Medulla oblongata (tissue), 1 donor: ENCODE results near the gene DGKD.
"Not testable (repeated sequence)": the region's sequence is repeated elsewhere in the genome, so short reads cannot be mapped to it uniquely, and the experiment has no call there.

ENCODE experiments used
- DNase-seq: peaks from one replicate; pipeline ENCODE4 v3.0.0-alpha.2; 2015; ENCODE audit errors: extremely low spot score

The DGKD gene

DNA sequence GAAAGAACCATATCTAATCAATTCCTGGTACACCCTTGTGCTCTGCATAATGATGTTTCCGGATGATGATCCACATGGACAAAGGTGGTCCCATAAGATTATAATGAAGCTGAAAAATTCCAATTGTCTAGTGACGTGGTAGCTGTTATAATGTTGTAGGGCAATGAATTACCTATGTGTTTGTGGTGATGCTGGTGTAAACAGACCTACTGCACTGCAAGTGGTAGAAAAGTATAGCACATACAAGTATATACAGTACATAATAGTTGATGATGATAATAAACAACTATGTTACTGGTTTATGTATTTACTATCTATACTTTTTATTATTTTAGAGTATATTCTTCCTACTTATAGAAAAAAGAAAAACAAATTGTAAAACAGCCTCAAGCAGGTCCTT, 8.4 kb downstream of the DGKD start:
- no peak for DNase-seq

DNA sequence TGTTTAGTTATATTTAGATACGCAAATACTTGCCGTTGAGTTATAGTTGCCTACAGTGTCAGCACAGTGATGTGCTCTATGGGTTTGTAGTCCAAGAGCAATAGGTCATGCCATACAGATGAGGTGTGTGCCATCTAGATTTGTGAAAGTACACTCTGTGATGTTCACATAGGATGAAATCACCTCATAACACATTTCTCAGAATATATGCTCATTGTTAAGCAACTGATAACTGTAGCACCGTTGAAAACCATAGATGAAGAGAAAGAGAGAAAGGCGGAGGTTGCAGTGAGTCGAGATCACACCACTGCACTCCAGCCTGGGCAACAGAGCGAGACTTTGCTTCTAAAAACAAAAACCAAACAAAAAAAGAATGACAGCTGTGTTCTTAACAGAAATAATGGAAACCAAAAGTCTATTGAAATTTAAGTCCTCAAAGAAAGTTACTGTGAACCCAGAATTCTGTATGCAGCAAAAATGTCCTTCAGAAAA, 9.5 kb downstream of the DGKD start:
- no peak for DNase-seq

DNA sequence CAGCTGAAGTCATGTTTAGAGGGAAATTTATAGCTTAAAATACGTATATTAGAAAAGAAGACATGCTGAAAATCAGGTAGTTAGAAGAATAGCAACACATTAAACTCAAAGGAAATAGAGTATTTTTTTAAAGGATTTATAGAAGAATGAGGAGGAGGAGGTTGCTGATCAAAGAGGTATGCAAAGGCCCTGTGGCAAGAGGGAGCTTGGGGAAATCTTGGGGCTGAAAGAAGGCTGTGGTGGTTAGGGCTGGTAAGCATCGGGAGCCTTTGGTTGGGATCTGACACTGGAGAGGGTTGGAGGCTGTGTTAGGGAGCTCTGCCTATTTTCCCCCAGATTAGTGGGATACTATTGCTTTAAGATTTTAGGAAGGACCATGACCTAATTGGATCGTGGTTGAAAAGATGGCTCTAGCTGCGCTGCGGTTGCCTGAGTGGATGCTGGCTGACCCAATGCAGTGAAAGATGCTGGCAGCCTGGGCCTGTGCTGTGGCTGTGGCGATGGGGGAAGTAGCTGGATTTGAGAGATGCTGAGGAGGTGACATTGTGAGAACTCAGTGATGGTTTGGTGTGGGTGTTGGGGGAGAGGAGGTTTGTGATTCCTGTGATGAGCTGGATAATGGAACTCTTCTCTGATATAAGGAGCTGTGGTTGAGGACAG, 11.7 kb downstream of the DGKD start:
- DNase-seq: no peak

DNA sequence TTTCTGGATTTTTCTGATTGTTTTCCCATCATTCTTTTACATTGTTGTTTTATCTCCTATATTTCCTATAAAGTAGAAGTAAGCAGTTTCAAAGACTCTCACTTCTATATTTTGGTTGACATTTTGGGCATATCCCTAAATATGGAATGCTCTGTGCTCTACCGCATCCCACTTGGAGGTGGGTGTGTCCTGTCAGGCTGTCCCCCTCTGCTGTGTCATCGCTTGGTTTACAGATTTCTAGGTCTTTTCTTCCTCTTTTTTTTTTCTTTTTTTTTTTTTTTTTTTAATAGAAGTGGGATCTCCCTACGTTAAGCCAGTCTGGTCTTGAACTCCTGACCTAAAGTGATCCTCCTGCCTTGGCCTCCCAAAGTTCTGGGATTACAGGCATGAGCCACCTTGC, 13.3 kb downstream of the DGKD start:
- no peak for DNase-seq

DNA sequence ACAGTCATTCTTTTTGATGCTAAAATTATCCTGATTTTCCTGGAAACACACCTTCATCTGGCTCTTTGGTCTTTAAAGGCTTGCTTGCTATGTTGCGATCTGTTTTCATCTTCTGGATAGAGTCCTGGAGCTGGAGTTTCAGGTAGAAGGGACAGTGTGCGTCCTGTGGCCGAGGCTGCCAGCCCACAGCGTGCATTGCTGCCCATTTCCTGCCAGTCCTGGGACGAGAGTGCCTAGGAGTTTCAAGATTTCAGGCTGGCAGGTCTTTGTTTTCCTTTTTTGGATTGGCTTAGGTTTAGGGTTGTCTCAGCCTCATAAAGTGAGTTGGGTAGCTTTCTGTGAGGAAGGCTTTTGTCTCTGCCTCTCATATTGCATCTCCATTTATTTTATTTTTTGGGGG, 14.5 kb downstream of the DGKD start:
- DNase-seq: no peak

DNA sequence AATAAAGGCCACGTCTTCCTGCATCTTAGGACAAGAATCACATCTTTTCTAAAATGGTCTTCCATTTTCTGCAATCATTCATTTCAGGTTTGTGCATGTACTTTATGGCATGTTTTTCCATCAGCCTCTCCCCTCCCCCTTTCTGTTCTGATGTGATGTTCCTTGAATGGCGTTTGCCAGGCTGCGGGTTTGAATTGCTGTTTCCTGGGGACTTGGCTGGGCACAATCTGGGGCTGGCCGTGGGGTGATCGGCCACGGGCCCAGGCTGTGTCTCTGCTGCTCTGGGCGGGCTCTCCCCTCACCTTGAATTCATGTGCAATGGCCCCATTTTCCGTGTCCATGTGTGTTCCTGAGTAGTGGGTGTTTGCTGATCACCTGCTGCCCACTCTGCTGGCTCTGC, 15.2 kb downstream of the DGKD start:
- peak; percentile 53 for DNase-seq

DNA sequence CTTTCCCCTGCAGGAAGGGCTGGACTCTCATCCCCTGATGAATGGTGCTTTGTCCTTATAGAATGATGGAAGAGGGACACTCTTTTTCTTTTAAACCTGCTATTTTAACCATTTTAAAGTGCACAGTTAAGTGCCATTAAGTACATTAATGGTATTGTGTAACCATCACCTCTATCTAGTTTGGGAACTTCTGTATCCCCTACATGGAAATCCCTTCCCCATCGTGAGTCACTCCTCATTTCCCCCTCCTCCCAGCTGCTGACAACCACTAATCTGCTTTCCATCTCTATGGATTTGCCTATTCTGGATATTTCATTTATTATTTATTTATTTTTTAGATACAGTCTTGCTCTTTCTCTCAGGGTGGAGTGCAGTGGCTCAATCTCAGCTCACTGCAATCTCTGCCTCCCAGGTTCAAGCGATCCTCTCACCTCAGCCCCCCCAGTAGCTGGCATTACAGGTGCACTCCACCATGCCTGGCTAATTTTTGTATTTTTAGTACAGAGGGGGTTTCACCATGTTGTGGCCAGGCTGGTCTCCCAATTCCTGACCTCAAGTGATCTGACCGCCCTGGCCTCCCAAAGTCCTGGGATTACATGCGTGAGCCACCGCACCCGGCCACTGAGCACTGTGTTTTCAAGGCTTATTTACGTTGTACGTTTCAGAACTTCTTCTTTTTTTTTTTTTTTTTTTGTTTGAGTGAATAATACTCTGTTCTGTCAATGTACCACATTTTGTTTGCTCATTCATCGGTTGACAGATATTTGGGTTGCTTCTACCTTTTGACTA, 15.8 kb downstream of the DGKD start:
- no peak for DNase-seq

DNA sequence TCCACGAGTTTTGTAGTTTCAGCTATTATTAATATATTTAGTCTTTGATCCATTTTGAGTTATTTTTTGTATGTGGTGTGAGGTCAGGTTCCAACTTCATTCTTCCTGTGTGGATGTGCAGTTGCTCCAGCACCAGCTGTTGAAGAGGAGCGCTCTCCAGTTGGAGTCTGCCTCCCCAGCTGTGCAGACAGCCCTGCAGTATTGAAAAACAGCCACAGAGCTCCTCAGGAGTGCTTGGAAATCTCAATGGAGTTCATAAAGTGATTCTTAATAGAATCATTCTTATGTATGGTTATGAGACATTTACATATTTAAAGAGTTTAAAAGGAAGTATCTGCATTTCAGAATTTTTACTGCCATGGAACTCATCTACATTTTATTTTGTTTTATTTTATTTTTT, 17.3 kb downstream of the DGKD start:
- no peak for DNase-seq

DNA sequence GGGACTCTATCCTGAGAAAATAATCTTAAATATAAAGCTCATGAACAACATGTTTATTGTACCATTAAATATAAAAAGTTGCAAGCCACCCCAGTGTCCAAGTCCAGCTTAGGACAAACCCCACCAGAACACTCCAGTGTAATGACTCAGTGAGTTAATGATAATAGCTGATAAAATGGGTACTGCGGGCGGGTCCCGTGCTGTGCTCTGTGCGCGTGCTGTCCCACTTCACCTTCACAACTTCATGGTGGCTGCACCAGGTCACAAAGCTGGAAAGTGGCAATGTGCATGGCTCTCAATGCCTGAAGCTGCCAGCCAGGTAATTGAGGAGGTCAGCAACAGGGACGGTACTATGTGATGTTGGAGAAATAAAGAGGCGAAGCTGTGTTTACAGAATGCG, 18.6 kb downstream of the DGKD start:
- DNase-seq: no peak

DNA sequence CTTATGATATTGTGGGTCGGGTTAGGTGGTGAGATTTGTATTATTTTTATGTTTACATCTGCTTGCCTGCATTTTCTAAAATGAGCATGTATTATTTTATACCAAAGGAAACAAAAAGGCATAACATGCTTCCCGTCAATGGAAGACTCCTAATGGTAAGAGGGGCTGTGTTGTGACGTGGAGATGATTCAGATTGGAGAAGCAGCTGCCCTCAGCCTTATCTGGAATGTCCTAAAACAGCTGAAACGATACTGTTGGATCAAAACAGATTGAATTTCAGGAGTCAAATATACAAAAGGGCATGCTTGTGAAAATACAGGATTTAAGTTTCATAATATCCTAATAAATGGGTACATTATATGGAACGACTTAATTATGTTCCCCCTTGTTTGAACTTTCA, 19.0 kb downstream of the DGKD start:
- DNase-seq: no peak

DNA sequence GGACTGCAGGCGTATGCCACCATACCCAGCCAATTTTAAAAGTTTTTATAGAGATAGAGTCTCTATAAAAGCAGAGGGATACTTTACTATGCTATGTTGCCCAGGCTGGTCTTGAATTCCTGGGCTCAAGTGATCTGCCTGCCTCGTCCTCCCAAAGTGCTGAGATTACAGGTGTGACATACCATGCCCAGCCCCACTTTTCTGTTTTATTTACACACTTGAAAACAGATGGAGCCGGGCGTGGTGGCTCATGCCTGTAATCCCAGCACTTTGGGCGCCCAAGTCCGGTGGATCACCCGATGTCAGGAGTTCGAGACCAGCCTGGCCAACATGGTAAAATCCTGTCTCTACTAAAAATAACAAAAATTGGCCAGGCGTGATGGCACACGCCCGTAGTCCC, 20.5 kb downstream of the DGKD start:
- not testable (repeated sequence) for DNase-seq

DNA sequence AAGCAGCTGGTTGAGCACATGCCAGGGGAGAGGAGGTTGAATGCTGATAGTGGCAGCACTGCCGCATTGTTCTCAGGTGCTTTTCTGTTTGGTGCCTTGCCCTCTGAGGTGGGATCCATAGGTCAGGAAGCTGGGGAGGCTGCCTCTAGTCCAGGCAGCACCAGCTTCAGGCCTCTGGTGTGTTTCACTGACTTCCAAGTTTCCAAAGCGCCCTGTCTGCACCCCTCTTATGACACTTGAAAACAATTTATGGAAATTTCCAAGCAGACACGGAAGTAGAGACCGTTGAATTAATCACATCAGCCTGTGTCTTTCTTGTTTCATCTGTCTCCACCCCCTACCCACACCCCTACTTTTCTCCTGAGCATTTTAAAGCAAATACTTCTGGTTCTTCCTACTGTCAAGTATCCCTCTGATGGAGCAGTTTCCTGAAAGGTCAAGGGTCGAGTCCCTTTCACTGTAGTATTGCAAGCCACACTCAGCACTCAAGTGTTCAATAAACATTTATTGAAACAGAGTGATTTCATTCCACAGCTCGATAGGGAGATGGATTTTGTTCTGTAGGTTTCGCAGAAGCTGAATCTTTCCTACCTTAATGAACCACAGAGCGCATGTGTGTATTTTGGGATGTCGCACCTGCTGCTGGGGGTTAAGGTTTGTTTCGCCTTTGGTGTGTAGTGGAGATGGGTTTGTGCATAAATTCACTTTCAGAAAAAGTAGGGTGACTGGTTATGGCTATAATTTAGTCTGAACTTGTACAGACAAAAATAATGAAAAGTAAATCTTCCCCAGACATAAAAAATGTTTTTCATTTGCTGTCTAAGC, 21.4 kb downstream of the DGKD start:
- DNase-seq: no peak

DNA sequence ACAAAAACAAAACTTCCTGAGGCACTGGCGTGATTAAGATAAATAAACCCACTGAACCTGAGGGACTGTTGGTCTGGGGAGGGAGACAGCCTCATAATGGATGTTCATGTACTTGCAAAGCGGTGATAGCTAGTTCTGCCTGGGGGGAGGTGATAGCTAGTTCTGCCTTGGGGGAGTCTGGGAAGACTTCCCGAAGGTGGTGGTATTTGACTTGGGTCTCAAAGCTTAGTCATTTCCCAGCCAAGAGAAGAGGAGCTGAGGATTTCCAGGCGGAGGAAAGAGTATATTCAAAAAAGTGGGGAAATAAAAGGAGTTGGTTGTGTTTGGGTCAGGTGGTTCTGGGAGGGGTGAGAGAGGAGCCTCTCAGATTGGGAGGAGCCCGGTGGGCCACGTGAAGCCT, 24.7 kb downstream of the DGKD start:
- DNase-seq: no peak

DNA sequence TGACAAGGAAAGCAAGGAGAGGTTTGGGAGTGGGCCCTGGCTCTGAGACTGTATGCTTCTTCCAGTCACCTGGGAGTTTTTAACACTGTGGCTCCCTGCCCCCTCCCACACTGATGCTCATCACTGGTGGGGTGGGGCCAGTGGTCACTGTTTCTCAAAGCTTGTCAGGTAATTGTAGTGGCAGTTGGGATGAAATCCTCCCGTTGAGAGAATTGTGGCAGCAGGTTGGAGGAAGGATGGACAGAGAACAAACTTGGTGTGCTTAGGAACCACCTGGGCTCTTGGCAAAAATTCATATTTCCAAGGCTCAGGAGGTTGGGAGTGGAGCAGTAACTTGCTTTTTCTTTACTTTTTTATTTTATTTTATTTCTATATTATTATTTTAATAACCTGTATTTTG, 25.1 kb downstream of the DGKD start:
- DNase-seq: no peak

DNA sequence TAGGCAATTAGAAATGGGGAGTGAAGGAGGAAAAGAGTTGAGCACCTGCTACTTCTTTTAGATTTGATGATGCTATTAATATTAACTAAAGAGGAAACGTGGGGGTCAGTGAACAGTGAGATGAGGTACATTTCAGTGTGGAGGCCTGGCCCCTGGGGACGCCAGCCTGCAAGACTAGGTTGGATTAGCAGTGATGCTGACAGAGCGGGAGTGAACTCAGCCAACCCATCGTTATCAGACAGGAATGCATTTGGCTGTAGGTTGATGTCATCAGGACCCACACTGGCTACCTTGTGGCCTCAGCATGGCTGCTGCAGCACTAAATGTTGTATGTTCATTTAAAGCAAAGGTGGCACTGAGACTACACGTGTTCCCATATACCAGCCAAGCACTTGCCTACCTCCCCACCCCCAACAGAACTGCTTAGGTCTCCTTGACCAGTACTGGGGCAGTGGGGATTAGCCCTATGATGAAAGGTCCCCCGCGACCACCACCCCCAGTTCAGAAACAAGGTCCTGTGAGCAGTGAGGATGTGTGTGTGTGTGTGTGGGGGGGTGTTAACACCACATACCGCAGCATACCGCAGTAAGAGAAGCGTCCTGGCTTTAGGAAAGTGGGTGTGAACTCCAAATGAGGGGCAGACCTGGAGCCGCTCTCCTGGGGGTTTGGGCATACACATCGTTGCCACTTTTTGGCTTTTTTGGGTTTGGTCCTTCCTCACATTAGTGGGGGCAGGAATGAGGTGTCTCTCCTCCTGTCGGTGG, 26.0 kb downstream of the DGKD start:
- no peak for DNase-seq

DNA sequence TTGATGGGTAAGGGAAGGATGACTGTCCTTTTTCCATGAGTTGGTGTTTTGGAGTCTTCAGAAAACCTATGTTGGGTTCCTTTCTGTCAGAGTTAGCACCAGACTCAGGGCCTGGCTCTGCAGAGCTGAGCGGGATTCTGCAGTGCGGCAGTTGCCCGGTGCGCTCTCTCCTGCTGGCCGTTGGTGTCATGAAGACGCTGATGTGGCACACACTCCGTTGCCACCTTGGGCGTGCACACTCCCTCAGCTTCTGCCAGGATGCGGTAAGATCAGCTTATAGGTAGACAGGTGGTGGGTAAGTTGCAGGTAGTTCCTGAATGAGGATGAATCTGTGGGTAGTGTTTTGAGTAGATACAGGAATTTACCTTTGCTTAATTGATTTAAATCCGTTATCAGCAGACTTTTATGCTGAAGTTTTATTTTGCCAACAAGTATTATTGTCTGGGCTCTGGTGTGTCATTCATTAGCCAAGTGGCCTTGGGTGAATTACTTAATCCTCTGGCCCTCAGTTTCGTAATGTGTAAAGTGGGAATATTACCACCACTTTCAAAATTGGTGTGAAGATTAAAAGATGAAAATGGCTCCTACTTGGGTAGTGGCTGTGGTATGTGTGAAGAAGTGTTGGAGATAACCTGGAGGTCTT, 26.8 kb downstream of the DGKD start:
- no peak for DNase-seq

DNA sequence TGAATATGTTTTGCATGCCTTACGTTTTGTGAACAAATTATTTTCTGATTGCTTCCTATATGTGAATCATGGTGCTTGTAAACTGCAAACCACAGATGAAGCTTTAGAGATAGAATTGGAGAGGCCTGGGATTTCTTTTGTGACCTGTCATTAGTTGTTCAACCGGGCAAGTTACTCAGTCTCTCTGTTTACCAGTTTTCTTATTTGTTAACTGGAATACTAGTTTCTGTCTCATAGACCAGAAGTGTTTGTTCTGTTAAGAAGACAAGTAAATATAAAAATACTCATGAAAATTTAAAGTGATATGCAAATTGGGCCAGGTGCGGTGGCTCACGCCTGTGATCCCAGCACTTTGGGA, 27.3 kb downstream of the DGKD start:
- no peak for DNase-seq

DNA sequence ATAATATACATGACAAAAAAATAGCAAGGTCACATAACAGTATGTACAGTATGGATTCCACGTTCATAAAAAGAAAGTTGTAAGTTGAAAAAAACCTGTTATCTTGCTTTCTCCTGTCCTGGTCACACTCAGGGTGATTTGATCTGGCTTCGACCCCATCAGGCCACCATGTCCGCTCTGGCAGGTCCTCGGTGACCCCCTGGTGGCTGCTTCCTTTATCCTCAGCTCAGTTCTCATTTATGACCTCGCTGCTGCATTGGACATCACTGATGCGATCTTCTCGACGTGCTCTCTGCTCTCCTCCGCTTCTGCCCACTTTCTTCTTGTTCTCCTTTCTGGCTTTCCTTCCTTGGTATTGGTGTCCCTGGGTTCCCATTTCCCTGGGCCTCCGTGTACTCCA, 29.7 kb downstream of the DGKD start:
- DNase-seq: no peak

DNA sequence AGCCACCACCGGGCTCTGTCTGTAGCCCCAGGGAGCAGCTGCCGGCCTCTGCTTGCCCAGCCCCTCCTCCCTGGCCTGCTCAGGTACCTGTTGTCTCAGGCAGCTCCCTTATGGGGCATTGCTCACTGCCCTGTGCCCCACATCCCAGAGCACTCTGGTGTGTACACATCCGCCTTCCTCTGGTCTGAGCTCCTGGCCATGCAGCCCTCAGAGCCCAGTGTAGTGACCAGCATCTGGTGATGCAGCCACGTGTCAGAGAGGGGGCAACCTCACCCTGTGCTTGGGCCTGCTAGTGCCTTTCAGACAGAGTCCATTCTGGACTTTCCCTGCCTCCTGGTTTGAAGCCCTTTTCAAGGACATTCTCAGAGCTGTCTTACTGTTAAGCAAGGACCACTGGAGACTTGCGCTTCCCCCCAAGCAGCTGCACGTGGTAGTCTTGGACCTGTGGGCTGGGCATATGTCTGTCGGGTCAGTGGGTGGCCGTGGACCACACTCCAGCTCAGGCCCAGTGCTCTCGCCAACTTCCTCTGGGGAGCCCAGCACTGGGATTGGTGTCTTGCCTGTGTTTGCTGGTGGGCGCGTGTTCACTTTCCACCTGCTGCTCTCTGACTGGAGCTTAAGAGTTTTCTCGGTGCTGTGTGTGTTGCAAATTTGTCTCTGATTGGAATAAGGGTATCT, 30.7 kb downstream of the DGKD start:
- peak; percentile 34 for DNase-seq

DNA sequence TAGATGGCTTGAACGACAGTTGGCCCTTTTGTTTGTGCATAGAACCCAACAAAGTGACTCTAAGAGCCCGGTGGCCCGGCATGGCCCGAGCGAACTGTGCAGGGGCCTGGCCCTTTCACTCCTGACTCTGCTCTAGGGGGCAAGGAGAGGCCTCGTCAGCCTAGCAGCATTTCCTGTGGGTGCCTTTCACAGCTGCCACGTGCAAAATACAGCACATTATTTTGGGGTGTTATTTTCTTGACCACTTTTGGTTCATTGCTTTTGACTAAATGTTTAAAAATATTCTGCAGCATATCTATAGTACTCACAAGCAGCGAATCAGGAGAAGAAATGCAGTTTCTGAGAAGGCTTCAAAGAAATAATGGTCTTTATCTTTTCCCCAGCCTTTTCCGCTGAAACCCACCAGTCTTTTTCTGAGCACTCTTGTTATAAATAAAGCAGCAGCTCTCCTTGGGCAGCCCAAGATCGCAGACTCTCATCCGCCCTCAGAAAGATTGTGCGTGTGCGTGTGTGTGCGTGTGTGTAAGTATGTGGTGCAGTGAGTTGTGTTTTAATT, 31.3 kb downstream of the DGKD start:
- DNase-seq: no peak
